Activated effector memory CD4-positive, alpha-beta T cell treated with anti-CD3 and anti-CD28 coated beads, Interleukin-2, amount 50 U/mL, for 16 hours (primary cell): Measurements from ENCODE around the gene UBE2H.

Experiments used
- DNase-seq: peaks from one replicate; pipeline ENCODE4 v3.0.0-alpha.2; 2020

Gene UBE2H

GRCh38 chr7:129950191-129950932, 2.4 kb downstream of the UBE2H start:
- no peak for DNase-seq

- DNase-seq: peak; percentile 66
Measured at GRCh38 chr7:129949292-129950133, 3.2 kb downstream of the UBE2H start.

DNA sequence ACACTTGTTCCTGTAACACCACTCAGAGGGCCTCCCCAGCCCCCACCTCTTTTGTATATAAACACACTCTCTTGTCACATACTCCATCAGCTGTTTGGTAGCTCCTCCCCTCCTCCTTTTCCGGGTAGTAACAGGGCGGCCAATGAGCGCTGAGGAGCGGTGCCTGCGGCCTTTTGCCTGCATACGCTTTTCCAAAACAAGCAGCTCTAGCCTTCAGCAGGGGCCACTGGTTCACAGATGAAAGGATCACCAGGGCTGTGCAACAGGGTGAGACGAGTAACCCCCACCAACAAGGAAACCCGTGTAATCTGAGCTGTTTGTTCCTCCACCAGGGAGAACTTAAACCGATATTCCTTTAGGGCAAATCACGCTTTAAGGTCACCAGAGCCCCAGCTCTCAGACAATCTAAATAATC, 3.9 kb downstream of the UBE2H start:
- DNase-seq: peak; percentile 93

GRCh38 chr7:129948338-129948737, 4.4 kb downstream of the UBE2H start:
- no peak for DNase-seq

GRCh38 chr7:129947701-129948100, 5.1 kb downstream of the UBE2H start:
- DNase-seq: no peak

DNA sequence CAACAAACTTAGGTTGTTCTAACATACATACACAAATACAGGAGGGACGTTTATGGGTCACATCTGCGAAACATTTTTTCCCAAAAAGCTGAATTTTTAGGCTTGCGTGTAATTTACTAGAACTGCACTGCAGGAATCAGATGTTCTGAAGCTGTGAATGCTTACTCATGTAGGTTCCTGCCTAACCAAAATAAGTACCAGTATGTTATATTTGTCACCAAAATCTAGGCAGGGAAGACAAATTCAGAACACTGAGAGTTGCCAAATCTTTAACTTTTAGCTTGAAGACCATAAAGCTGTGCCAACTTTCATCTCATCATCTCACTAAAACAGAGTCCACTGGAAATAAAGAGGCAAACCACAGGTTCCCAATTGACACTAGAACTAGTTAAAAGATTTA, 5.7 kb downstream of the UBE2H start:
- no peak for DNase-seq

- DNase-seq: no peak
Measured at GRCh38 chr7:129946282-129946681, 6.5 kb downstream of the UBE2H start.

GRCh38 chr7:129943352-129943751, 9.4 kb downstream of the UBE2H start:
- DNase-seq: no peak

- DNase-seq: no peak
Measured at GRCh38 chr7:129940329-129940728, 12.4 kb downstream of the UBE2H start.

- no peak for DNase-seq
Measured at GRCh38 chr7:129939881-129940280, 12.9 kb downstream of the UBE2H start.

DNA sequence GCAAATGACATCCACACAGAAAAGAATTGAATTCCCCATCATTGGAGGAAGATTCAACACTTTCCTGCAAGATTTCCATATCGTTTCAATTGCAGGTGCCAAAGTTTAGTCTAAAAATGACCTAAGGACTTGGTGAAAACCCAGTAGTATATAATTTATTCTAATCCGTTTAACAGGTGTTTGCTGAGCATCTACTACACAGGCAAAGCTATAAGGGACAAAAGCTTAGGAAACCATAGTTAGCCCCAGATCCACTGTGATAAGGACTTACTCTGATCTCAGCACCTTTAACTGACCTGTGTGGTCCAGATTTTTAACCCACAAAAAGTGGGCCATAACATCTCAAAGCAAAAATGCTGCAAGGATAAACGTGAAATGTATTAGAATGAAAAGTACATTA, 19.1 kb downstream of the UBE2H start:
- DNase-seq: no peak

- DNase-seq: no peak
Measured at GRCh38 chr7:129926618-129927017, 26.1 kb downstream of the UBE2H start.

DNA sequence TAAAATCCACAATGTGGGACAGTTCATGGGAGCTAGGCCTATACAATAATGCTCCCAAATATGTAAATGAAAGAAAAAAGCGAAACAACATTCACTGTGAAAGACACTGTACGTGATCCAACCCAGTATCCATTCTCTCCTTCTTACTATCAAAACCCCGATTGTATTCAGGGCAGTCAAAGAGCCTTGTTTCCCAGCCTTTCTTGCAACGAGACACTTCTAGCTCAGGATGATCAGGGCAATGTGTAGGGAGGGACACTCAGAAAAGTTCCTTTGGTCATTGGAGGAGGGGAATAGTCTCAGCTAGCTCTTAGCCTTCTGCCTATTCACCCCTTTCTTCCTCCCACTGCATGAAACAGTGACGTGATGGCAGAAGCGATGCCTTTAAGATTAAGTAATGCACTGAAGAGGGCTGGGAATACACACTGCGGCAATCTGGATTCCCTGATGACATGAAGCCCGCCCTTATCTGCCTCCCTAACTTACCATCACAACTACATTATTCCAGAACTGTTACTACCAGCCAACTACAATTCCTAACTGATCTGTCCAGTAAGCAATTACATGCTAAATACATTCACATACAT, 27.3 kb downstream of the UBE2H start:
- no peak for DNase-seq

GRCh38 chr7:129924602-129925001, 28.2 kb downstream of the UBE2H start:
- DNase-seq: no peak

DNA sequence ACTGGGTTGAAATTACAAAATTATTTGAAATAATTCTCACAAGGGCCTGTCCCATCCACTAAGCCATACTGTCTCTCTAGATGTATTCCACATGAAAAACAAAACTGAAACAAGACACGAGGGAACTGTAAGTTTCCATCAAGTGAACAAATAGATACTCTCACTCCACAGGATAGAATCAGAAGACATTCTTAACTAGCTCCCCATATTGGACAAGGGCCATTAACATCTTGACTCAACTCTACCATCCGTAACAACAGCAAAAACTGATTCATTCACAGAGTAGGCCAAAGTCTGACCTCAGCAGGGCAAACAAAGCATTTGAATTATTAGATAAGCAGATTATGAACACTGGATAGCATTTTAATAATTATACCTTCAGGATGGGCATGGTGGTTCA, 29.1 kb downstream of the UBE2H start:
- DNase-seq: no peak

- DNase-seq: no peak
Measured at GRCh38 chr7:129919492-129919891, 33.3 kb downstream of the UBE2H start.

DNA sequence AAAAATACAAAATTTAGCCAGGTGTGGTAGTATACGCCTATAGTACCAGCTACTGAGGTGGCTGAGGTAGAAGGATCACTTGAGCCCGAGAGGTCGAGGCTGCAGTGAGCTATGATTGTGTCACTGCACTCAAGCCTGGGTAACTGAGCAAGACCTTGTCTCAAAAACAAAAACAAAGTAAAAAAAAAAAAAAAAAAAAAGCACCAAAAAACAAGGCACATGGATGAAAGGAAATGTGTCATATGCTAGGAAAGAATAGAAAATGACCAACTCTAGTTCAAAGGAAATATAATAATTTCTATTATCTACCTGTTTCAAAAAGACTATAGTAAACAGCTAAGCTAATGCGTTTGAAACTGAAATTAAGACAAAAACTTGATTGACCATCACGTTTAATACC, 33.8 kb downstream of the UBE2H start:
- DNase-seq: no peak

DNA sequence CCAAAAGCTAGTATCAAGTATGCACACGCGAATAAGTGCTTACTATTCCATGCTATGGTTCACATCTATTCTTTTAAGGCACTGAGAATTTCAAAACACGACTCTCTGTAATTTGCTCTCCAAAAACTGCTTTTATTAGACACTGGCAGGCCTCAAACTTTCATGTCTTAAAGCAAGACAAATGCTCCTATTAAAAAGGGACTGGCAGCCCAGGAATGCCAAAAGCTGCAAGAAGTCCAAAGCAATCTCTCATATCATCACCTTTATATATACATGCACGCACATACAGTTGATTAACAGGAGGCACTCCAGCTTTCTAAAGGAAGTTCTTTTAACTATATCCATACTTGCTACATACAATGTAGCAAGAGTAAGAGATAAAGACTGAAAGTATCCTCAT, 34.8 kb downstream of the UBE2H start:
- no peak for DNase-seq

DNA sequence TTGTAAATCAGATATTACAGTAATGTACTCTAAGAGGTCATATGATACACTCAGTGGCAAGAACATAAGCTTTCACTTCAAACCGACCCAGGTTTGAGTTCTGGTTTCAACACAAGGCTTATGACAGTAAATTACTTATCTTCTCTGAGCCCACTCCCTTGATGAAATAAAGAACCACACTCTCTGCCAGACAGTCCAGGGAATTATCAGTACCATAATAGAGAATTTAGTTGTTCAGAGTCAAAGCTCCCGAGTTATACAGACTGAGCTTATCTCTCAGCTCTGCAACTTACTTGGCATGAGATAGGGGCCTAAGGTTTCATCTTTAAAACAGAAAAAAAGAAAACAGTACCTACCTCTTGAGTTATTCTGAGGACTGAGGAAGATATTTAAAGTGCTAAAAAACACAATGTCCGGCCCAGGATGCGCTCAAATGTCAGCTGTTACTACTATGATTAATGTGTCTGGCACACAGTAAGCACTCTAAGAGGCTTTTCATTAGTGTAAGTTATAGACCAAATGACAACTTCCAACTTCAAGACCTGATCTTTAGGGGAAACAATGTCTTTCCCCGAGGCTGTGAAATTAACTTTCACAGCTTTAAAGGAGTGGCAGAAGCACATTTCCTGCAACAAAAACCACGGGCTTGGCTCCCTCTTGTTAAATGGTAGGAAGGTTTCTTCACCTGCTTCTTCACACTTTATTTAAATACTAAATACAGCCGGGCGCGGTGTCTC, 38.1 kb downstream of the UBE2H start:
- no peak for DNase-seq

GRCh38 chr7:129913428-129913827, 39.3 kb downstream of the UBE2H start:
- DNase-seq: no peak

DNA sequence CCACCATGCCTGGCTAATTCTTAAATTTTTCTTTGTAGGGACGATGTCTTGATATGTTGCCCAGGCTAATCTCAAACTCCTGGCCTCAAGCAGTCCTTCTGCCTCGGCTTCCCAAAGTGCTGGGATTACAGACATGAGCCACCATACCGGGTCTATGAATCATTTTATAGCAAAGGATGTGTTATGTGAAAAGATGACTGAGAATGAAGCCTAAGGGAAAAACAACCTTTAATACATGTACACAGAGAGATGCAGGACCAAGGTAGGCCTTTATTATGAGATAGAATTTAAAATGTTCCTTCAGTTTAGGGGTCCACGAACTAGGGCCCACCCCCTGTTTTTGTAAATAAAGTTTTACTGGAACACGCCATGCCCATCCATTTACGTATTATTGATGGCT, 41.0 kb downstream of the UBE2H start:
- DNase-seq: no peak

GRCh38 chr7:129909669-129910068, 43.1 kb downstream of the UBE2H start:
- no peak for DNase-seq

DNA sequence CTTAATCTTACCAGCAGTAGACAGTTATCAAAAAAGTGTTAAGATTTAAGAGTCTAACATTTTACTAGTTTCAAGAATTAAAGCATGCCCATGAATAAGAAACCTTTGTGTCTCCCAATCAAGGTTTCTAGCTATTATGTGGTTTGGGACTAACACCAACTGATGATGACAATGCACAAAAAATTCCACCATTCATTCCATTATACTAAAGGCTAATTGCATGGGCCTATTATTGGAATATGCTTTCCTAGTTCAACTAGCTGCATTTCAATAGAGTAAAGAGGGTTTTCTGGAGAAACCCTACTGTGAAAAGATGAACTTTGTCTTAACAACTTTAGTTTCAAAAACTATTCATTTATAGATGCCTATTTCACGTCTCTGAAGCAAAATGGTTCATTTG, 44.6 kb downstream of the UBE2H start:
- no peak for DNase-seq
